ENCODE measurements around the gene ERN2.

The ERN2 gene

GRCh38 chr16:23683487-23683886 is 29.5 kb downstream of the ERN2 start:
- DNase-seq: no peak

DNA sequence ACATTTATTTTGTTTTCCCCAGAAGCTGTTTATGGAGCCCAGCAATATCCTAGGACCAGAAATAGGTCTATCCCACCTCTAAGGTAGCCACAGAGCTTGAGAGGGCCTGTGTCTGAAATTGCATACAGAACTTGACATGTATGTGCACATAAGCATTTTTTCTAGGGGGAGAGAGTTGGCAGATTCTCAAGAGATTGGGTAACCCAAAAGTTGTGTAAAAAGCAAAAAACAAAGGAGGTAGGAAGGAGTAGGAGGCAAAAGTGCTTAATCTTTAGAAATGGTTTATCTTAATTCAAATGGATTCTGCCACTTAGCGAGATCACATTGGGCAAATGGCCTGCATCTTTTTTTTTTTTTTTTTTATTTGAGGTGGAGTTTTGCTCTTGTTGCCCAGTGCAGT is 30.8 kb downstream of the ERN2 start:
- no peak for DNase-seq

DNA sequence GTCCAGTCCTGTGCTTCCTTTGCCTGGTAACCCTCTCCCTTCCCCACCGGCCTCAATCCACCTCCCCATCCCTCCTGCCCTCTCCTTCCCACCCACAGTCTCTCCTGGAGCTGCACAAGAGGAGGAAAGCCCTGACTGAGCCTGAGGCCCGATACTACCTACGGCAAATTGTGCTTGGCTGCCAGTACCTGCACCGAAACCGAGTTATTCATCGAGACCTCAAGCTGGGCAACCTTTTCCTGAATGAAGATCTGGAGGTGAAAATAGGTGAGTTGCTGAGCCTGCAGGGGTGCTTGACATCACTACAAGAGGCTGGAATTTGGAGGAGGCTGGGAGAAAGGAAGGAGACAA is 33.1 kb downstream of the ERN2 start:
- DNase-seq: no peak

DNA sequence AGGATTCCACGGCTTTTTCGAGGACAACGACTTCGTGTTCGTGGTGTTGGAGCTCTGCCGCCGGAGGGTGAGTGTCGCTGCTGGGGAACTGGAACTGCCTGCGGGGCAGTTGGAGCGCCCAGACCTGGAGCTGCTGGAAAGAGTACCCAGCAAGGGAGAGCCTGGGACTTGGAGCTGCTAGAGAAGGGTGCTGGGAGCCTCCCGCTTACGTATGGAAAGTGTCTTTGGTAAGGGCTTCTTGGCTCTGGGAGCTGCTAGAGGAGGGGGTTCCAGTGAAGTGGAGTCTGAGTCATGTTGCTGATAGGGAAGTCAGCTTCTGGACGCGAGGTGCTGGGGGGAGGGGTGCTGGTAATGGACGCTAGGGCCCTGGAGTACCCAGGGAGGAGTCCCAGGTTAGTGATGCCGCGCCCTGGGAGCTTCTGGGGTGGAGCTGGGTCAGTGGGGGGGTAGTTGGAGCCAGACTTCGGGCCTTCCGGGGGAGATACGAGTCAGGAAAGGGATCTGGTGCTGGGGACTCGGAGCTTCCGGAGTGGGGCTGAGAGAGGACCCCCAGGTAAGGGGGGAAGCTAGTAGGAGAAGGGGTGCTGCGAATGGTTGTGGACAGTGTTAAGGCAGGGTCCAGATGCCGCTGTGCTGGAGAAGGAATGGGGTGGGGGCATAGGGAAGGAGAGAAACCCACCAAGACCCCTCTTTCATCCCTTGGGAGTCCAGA is 33.6 kb downstream of the ERN2 start:
- DNase-seq: no peak

GRCh38 chr16:23678430-23679273 is 34.4 kb downstream of the ERN2 start, which contains the start of gene PLK1:
PLK1 (plus strand) TSS chr16:23678889; CDS start chr16:23678933, 44 bp downstream.
- peak; percentile 58 for DNase-seq

- no peak for DNase-seq
These were observed 36.0 kb downstream of the ERN2 start for GRCh38 chr16:23676924-23677480.

DNA sequence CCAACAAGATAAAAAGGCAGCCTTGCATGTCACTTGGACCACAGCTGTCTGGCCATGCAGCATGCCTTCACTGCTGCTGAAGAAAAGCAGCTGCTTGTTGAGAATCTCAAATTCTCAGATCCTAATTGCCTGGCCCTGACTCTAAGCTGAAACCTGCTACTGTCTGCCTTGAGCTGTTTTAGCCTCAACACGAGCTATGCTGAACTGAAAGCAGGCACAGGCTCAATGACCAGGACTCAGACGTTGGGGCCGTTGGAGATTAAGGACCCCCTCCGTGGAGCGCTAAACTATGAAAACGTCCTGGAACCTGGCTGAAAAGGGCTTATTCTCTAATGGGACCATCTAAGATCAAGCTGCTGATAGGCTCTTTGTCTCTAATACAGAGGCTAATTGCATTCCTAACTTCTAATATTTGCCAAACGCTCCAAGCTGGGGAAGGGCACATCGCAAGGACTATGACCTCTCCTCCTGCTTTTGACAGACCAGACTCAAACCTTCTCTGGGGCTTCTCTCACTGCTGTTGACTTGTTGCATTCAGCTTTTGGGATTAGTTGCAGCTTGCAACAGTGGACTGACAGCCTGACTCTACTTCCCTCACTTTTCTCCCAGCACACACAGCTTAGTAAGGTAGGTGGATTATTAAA is 38.9 kb downstream of the ERN2 start:
- no peak for DNase-seq

GRCh38 chr16:23670137-23670776 is 42.8 kb downstream of the ERN2 start:
- DNase-seq: no peak

- DNase-seq: no peak
These were observed 44.1 kb downstream of the ERN2 start for GRCh38 chr16:23668873-23669272.

- no peak for DNase-seq
These were observed 44.8 kb downstream of the ERN2 start for GRCh38 chr16:23668225-23668624.

DNA sequence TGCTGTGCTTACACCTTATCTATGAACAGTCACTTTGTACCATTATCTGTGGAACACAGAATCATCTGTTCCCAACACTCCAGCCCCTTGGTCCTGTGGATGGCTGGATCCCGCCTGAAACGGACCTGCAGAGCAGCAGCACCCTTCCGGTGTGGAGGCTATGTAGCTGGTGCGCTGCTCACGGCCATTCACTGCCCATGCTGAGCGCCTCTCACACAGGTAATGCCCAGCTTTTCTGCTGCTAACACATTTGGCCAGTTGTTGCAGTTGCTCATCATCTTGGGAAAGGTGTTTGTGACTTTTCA is 45.7 kb downstream of the ERN2 start:
- no peak for DNase-seq

DNA sequence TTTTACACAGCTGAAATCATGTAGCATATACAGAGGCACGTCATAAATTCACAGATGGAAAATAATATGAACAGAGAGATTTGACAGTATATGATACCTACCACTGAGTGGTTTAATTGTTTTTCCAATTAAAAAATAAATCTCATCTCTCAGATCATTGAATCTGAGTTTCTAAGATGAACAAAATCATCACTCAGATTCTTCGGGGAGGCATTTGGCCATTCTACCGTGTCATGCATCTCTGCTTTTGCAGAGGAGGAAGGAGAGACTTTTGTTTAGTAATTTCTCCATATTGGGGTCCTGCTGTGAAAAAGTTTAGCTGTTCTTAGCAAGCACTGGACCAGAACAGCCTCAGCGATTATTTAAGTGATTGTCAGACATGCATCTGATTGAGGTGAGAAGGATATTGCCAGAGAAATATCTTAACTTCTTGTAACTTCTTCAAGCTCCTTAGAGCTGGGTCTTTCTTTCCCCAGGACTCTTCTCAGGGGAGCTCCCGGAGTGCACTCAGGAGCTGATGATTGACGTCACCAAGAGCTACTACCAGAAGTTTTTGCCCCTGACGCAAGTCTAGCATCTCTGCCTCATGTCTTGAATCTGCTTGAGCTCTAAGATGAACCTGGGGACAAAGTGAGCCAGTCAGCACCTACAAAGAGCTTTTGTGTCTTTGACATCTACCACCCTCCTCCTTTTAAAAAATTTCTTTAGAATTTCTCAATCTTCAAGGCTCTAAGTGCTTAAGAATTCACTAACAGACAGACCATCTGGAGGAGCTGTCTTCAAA is 46.3 kb downstream of the ERN2 start:
- DNase-seq: no peak

DNA sequence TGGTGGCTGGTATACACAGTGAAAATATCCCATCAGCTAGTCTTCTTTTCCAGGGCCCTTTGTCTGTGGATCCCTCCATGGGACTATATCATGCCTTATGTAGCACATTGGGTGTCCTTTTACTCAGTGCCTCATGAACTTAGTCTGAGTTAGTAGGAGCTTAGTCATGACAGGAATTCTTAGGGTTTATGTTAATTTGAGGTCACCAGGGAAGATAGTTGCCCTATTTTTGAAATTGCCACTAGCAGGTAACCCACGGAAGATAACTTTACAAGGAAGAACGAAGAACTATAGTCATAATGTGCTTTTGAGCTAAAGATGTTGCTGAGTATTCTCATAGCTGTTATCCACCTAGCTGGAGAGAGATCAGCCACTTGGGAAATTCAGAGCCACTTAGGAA is 49.1 kb downstream of the ERN2 start:
- no peak for DNase-seq

GRCh38 chr16:23651943-23652468 is 61.0 kb downstream of the ERN2 start:
- no peak for DNase-seq

GRCh38 chr16:23650674-23651416 is 62.2 kb downstream of the ERN2 start:
- DNase-seq: no peak

DNA sequence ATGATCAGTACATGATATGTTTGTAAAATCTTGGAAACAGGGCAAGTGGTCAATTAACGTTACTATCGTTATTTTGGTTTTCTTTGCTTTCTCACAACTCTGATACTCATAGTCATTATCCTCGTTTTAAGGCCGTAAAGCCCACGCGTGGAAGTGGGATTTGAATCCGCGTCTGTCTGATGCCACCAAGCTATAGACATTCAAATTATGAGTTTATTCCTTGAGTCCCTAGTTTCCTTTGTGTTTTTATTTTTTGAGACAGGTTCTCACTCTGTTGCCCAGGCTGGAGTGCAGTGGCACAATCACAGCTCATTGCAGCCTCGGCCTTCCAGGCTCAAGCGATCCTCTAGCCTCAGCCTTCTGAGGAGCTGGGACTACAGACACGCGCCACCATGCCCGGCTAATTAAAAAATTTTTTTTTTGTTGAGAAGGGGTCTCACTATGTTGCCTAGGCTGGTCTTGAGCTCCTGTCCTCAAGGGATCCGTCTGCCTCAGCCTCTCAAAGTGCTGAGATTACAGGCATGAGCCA is 70.7 kb downstream of the ERN2 start:
- no peak for DNase-seq

- DNase-seq: peak; percentile 74
These were observed 71.9 kb downstream of the ERN2 start, which contains the start of the genes DCTN5 and PALB2 for GRCh38 chr16:23640931-23641765. DCTN5 (plus strand) TSS chr16:23641466; CDS start chr16:23641543, 77 bp downstream. PALB2 (minus strand) TSS chr16:23641310; CDS start chr16:23641157, 153 bp downstream.

GRCh38 chr16:23640615-23640930 is 72.4 kb downstream of the ERN2 start:
- DNase-seq: no peak
